ENCODE data around the gene FBXO27. TPM values are rescaled to one million over a fixed set of nuclear protein-coding genes. Genes with fewer than 3 reads are reported as not detected.

FBXO27 gene
- polyA plus RNA-seq, 3 donors = not detected

- Histone ChIP-seq H3K27me3 (ENCODE audit: control insufficient read depth in 2 of 2, insufficient read depth in 2 of 2, low read length in 2 of 2) (no peaks in the 10 kb centered on the region), H3K27ac (ENCODE audit: low read depth in 1 of 2, low read length in 2 of 2) (no peak overlapping the region), H3K4me3 (replicated peaks in 1 of 3; ENCODE audit: low read depth in 2 of 3, low read length in 3 of 3) (no peak overlapping the region), H2AFZ (ENCODE audit: insufficient read depth, low read depth, low read length, poor library complexity, severe bottlenecking) (no peak overlapping the region), H3K9ac (ENCODE audit: insufficient read depth, low read length, poor library complexity, severe bottlenecking) (no peak overlapping the region), H4K20me1 (ENCODE audit: insufficient read depth, low read length) (no peaks in the 10 kb centered on the region), H3K4me1 (ENCODE audit: control insufficient read depth in 1 of 2, insufficient read depth in 2 of 2, low read length in 2 of 2) (no peaks in the 10 kb centered on the region), H3K4me2 (replicated peaks; ENCODE audit: extremely low read depth, low read length, poor library complexity, severe bottlenecking) (no peak overlapping the region), H3K79me2 (ENCODE audit: insufficient read depth, low read length) (no peaks in the 10 kb centered on the region), H3K9me3 (replicated peaks in 1 of 2; ENCODE audit: control insufficient read depth in 1 of 2, insufficient read depth in 1 of 2, low read length in 2 of 2) (no peaks in the 10 kb centered on the region), H3K36me3 (replicated peaks in 1 of 2; ENCODE audit: control insufficient read depth in 1 of 2, insufficient read depth in 2 of 2, low read length in 2 of 2) (no peaks in the 10 kb centered on the region)
- WGBS (ENCODE audit: insufficient coverage) = 100% methylated on average over 1 of the region's 6 CpGs
- H3K27ac Mint-ChIP-seq = no peak overlapping the region
- H3K4me3 Mint-ChIP-seq = no peak overlapping the region
- H3K9me3 Mint-ChIP-seq = peaks cover 0 to 3% (median 0%) of the 10 kb centered on the region in 7 donors
- TF ChIP-seq CTCF (IDR thresholded peaks at IDR 0.05) = no peak
- no peaks in the 10 kb centered on the region for H3K36me3 Mint-ChIP-seq
- no peak for DNase-seq
- H3K4me1 Mint-ChIP-seq = no peaks in the 10 kb centered on the region
- intact Hi-C loops (cut with micrococcal nuclease) = loop anchor here in 1 of 2 donors (2.0 kb wide), 1 partner anchor 61 kb away; no protein-coding TSS in a partner anchor
- H3K27me3 Mint-ChIP-seq (ENCODE audit: low read depth in 3 of 3) = peaks cover 2 to 23% (median 12%) of the 10 kb centered on the region in 3 donors
Observed at GRCh38 chr19:39008137-39008536, 24.2 kb downstream of the FBXO27 start.

GRCh38 chr19:39007096-39007495 lies 25.3 kb downstream of the FBXO27 start:
- H3K4me1 ChIP-seq (ENCODE audit: control insufficient read depth in 1 of 2, insufficient read depth in 2 of 2, low read length in 2 of 2) = no peaks in the 10 kb centered on the region
- no peaks in the 10 kb centered on the region for H3K4me1 Mint-ChIP-seq
- intact Hi-C loops (cut with micrococcal nuclease) = no loop called here
- H3K4me3 Mint-ChIP-seq = no peak overlapping the region
- H2AFZ ChIP-seq (ENCODE audit: insufficient read depth, low read depth, low read length, poor library complexity, severe bottlenecking) = no peak overlapping the region
- no peak overlapping the region for H3K27ac Mint-ChIP-seq
- peaks cover 2 to 22% (median 10%) of the 10 kb centered on the region in 3 donors for H3K27me3 Mint-ChIP-seq (ENCODE audit: low read depth in 3 of 3)
- no peaks in the 10 kb centered on the region for H3K36me3 ChIP-seq (replicated peaks in 1 of 2; ENCODE audit: control insufficient read depth in 1 of 2, insufficient read depth in 2 of 2, low read length in 2 of 2)
- peaks cover 0 to 2% (median 0%) of the 10 kb centered on the region in 7 donors for H3K9me3 Mint-ChIP-seq
- no peaks in the 10 kb centered on the region for H3K27me3 ChIP-seq (ENCODE audit: control insufficient read depth in 2 of 2, insufficient read depth in 2 of 2, low read length in 2 of 2)
- DNase-seq = no peak
- no peaks in the 10 kb centered on the region for H3K9me3 ChIP-seq (replicated peaks in 1 of 2; ENCODE audit: control insufficient read depth in 1 of 2, insufficient read depth in 1 of 2, low read length in 2 of 2)
- H3K79me2 ChIP-seq (ENCODE audit: insufficient read depth, low read length) = no peaks in the 10 kb centered on the region
- no peak overlapping the region for H3K9ac ChIP-seq (ENCODE audit: insufficient read depth, low read length, poor library complexity, severe bottlenecking)
- H3K4me2 ChIP-seq (replicated peaks; ENCODE audit: extremely low read depth, low read length, poor library complexity, severe bottlenecking) = no peak overlapping the region
- H3K27ac ChIP-seq (ENCODE audit: low read depth in 1 of 2, low read length in 2 of 2) = no peak overlapping the region
- no peak overlapping the region for H3K4me3 ChIP-seq (replicated peaks in 1 of 3; ENCODE audit: low read depth in 2 of 3, low read length in 3 of 3)
- H3K36me3 Mint-ChIP-seq = no peaks in the 10 kb centered on the region
- TF ChIP-seq CTCF (IDR thresholded peaks at IDR 0.05) = no peak
- no peaks in the 10 kb centered on the region for H4K20me1 ChIP-seq (ENCODE audit: insufficient read depth, low read length)
- 75% methylated on average over 3 of the region's 3 CpGs for WGBS (ENCODE audit: insufficient coverage)

Measured in CD14-positive monocyte (primary cell).